Stimulated activated CD8-positive, alpha-beta memory T cell treated with anti-CD3 and anti-CD28 coated beads, Interleukin-7, amount 100 ng/mL, for 24 hours (primary cell): ENCODE data around the gene GUCA2B.

Source experiments
- DNase-seq: peaks from one replicate; pipeline ENCODE4 v3.0.0-alpha.2; 2020; ENCODE audit warnings: low read depth

Gene GUCA2B

DNA sequence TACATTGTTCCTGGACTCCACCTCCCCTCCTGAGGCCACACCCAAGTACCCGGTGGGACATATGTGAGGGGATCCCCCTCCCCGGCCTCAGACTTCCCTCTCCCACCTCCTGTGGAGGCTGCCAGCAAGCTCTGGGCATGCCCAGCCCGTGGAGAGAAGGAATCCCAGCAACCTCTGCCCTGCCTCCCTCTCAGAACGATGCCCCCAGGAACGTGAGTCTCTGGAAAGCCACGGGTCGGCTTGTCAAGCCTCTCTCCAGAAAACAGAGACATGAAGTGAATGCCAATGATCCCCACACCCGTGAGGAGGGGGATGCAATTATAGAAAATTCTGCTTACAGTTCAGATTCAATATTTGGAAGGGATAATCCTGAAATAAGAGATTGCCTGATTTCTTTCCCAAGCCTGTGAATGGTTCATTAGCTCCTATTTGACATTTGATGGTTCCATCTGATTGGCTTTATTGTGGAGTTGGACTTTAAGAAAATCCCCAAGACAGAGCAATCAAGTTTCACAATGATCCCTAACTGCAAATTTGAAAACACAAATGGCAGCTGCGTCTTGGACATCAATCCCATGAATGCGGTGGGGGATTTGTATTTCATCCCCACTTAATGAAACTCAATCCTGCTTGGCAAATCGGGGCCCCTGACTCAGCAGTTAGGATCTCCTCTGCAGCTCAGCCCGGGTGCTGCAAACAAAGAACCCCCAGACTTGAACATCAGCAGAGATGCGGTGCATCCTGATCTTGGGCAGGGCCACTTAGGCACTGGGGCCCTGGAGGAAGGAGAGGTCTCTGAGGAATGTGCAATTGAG lies 9.1 kb upstream of the GUCA2B start:
- DNase-seq = no peak

DNA sequence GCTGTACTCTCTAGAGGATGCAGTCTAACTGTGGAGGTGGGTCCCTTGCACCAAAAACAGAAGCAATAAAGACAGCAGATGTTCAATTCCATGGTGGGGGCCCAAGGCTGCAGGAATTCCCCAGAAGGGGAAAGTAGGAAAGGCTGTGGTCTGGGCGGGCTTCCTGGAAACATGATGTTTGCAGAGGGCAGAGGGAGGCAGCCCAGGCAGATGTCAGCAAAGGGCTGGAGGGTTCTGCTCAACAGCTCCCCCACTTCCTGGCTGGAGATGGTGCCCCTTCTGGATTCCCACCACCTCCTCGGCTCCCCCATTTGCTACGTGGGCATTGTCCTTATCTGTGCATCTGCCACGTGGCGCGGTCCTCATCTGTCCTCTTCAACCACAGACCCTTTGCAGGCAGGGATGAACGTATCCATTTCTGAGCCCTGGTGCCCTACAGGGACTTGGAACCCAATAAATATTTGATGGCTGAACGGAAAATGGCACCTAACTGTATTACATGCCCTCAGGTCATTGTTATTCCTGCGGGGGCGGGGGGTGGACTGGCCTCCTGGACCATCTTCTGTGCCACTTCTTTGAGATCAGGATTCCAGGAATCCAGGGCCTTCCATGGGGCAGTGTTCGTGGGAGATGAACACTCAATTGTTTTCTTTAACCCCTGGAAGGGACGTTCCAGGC lies 8.4 kb upstream of the GUCA2B start:
- DNase-seq = no peak

DNA sequence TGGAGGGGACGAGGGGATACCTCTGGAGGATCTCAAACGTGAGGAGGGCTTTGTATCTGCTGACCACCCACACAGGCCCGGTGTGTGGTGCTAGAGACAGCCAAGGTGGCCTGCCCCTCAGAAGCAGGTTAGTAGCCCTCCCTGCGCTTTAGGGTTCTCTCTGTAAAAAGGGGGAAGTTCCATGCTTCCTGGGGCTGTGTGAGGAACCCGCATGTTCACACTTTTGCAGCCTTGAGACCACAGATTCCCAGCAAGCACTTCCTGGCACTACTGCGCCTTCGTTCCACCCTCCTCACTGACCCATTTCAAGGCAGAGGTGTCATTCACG lies 7.9 kb upstream of the GUCA2B start:
- no peak for DNase-seq

DNA sequence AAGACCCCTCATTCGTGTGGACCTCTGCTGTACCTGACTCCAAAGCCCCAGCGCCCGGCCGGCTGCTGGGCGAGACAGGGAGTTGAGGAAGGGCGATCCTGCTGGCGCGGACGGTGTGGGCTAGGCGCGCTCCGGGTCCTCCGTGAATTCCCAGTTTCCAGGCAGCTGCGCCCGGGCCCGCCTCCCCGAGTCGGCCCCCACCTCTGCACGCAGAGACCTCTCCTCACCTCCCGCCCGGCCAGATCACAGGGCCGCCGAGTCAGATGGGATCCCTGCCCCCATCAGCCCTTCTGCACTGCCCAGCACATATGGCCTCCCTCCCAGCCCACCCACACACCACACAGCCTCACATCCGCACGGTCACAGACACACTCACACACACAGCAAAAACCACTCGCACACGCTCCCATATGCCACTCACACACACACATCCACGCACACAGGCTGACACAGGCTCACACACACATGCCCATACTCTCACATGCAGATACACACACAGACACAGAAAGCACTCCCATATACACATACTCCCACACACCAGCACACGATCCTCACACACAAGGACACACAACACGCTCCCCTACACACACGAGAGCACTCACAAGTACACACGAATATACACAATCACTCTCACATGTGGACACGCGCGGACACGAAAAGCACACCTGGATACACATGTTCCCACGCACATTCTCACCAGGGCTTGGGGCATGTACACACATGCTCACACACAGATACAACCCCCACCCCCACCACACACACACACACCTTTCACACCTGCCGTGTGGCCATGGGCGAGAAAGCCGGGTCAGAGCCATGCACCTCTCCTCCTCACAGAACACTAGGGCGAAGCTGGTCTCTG lies 7.2 kb upstream of the GUCA2B start:
- DNase-seq = no peak

DNA sequence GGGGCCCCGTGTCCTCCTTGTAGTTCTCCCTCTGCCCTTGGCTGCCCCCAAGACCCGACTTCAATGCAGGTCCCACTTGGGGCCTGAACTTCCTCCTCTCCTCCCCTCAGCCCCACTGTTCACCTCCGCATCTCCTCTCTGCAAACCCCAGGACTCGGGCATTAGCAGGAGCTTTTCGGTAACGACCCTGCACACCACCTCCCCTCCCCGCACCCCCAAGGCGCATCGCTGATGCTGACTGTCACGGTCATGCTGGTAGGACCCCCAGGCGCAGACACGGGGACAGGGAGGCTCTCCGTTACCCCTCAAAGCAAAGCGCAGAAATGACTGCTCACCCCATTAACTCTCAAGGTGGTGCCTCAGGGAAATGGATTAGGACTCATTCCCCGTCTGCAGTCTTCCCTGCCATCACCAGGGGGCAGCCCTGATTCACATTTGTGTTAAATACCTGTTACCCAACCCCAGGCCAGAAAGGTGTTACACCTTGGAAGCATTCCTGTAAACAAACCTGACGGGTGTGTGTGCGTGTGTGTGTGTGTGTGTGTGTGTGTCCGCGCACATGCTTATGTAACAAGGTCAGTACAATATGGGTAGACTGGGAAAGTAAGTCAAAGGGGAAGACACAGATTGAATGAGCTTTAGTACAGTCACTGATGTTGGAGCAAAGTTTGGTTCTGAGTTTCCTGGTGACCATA lies 6.4 kb upstream of the GUCA2B start:
- DNase-seq = peak; percentile 38

DNA sequence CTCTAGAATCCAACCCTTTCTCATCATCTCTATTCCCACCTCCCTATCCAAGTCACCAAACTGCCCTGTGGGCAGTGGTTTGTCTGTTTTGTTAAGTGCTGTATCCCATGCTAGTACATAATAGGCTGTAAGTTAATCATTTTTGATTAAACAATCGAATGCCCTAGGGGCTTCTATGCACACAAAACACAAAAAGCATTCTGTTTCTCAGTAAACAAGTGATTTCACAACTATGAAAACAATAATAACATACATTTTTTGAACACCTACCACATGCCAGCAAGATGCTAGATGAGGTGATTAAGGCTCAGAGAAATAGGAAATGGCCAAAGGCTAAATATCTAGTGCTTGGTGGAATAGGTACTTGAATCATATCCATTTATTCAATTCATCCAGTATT lies 5.0 kb upstream of the GUCA2B start:
- no peak for DNase-seq

DNA sequence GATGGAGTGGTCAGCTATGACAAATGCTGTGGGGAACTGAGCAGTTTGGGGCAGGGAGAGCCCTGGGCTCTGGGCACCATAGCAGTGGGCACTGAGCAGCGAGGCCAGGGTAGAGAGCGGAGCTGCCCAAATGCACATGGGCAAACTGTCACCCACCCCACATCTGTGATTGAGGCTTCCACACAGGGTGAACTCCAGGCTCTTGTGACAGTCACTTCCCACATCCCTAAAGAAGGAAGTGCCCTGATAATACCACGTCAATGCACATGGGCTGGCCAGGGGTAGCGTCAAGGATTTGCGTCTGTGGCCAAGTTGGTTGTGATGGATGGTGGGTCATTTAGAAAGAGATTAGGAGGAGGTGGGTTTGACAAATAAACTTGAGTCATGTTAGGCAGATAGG lies 2.6 kb upstream of the GUCA2B start:
- DNase-seq = no peak

DNA sequence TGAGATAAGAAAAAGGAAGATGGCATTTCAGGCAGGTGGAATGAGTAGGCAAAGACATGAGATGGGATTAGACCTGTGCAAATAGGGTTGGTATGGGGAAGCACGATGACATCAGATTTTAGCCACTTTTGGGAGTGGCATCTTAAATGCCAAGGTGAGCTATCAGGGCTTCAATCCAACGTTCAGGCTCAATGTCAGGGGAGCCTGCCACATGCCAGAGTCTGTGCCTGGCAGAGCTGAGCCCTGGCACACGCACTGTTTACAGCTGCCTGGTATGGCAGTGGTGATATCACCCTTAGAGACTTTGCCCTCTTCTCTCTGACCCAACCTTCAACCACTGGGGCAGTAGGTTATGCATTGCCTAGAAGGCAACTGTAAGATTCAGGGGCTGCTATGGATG lies 1.1 kb upstream of the GUCA2B start:
- no peak for DNase-seq

DNA sequence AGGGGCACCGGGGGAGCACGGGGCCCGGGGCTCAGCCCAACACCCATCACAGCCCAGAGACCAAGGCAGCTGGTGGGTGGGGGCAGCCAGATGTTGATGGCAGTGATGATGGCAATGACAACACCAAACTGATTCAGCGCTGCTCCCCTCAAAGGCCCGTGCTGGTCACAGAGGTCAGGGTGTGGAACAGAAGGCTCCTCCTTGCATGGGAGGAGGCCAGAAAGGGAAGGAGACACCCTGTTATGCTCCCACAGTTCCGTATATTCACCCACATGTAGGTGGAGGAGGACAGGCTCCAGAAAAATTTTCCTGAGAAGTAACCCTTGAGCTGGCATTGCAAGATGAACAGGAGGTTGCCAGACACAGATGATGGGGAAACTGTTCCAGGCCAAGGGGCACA lies 414 bp downstream of the GUCA2B start:
- no peak for DNase-seq

DNA sequence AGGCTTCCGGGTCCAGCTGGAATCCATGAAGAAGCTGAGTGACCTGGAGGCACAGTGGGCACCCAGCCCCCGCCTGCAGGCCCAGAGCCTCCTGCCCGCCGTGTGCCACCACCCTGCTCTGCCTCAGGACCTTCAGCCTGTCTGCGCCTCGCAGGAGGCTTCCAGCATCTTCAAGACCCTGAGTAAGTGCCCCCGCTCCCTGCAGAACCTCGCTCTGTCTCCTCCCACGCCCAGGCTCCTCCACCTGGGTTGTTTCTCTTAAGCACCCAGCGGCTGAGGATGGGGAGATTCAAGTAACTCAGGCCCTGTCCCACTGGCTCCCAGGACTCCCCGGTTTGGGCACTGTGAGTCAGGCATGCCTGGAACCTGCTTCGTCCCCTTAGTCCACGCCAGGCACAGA lies 1.5 kb downstream of the GUCA2B start:
- DNase-seq = no peak

DNA sequence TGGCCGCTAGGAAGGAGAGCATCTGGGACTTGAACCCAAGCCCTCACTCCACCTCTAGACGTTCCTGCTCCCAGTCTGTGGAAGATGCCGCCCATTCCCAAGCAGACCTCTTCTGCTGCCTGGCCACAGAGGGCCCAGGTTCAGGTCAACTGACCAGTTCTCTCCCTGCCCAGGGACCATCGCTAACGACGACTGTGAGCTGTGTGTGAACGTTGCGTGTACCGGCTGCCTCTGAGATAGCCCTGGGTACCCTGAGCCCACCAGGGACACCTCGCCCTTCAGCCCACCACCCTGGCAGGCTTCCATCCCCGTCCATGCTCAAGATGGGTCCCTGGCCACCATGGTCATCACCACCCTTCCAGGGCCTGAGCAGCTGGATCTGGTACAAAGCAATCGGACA lies 2.2 kb downstream of the GUCA2B start:
- no peak for DNase-seq

DNA sequence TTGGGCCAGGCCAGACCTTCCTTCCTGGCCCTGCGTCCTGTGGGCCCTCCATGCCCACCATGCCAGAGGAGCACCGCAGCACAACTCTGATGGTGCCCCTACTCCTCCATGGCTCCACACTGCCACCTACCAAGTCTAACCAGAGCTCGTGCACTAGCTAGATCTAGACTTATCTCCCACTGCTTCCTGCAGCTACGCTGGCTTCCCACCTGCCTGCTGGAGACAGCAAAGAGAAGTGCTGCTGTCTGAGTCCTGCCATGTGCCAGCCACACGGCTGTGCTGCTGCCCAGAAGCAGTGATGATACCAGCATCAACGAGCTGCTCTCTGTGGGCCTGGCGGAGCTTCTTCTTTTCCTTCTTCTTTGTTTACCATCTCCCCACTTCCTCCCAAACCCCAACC lies 4.5 kb downstream of the GUCA2B start:
- DNase-seq = no peak

DNA sequence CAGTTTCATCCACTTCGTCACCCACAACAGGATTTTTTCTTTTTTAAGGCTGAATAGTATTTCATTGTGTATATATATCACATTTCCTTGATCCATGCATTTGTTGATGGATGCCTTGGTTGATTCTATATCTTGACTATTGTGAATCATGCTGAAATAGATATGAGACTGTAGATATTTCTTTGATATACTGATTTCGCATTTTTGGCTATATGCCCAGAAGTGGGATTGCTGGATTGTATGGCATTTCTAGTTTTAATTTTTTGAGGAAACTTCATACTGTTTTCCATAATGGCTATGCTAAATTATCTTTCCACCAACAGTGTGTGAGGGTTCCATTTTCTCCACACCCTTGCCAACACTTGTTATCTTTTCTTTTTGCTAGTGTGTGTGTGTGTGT lies 5.0 kb downstream of the GUCA2B start:
- DNase-seq = no peak

DNA sequence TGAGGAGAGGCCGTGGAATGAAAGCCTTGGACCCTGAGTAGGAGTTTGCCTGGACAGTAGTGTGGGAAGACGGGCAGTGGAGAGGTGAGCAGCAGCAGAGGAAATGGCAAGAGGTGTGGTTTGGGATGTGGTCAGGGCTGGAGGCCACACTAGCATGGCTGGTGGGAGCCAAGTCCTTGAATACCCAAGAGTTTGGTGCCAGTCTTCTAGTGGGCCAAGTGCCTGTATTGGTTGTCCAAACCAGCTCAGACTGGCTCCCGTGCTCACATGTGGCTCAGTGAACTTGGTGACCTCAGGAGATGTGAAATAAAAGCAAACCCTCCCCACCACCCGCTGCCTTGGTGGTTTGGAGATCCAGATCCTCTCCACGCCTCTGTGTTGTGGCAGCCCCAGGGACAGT lies 9.0 kb downstream of the GUCA2B start:
- DNase-seq = no peak

DNA sequence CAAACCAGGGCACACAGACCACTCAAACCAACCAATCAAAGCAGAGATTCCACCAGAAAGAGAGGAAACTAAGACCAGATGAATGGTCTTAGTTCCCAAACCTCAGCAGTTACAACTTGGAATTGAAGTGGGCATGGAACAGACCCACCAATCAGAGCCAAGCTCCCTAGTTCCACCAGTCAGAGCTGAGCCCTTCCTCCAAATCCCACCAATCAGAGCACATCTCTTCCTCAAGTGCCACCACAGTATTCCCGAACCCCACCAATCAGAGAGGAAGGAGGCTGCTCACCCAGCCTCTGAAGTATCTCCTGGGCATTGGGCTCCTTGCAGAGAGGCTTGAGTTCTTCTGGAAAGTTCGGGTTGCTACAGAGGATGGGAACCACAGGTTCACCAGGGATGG lies 9.9 kb downstream of the GUCA2B start:
- no peak for DNase-seq

DNA sequence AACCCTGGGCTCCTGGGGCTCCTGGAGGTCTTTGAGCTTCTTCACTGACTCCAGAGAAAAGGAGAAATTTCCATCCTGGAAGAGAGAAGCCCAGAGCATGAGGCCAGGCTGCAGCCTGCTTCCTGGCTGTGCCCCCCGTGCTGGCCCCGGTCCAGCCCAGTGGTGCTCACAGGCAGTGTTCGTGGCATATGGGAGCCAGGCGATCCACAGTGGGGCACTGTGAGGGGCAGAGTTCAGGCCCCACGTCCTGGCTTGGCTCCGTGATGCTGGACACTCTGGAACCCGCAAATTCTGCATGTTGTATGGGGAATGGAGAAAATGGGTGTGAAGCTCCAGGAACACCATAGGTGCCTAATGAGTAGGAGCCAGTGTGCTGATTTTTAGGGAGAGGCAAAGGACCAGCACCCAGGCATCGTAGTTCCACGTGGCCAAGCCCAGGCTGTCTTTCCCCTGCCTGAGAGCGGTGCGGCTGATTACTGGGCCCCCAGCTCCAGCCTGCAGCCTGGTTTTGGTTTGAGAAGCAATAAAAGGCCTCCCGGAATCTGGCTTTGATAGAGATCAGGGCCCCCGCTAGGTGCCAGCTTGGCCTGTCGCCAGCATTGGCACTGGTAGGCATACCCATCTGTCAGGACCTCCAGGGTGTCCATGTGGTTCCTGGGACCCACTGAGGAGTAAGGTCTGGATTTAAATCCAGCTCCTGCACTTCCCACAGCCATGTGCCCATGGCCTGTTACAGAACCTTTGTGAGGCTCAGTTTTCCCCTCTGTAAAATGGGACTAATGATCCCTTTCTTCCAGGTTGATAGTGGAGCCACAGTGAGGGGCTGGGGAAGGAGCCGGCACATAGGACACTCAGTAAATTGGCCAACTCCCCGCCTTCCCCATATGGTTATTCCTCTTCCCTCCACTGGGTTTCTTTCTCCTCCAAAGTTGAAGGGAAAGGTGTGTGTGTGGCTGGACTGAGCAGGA lies 10.6 kb downstream of the GUCA2B start:
- no peak for DNase-seq

DNA sequence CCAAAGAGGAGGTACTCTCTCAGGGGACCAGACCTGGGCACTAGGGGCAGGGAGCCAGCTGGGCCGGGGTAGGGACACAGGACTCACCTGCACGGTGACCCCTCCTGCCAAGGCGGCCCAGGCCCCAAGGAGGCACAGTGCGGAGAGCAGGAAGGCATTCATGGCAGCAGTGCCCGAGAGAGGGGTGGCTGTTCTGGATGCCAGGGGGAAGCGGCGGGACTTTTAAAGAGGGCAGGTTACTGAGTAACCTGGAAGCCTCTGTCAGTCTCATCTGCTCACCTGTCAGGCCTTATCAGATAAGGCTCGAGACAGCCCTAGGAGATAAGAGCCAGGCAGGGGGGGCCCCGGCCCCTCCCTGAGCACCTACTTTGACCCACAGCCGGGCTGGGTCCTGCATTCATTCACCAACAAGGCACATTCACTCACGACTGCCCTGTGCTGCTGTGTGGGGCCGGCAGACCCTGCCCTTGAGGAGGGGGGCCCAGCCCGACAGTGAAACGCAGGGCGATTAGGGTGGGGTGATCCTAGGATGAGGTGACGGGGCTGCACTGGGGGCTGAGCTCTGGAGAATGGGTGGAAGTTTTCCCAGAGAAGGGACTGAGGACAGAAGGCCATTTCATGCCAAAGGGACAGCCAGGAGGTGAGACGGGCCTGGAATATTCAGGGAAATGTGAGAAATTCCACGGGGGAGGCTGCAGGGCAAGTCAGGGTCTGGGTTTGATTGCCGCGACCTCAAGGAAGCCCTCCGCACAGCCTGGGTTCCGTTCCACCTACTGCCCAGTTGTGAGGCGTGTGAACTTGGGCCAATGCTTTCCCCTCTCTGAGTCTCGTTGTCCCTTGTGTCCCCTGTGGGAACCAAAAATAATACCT lies 11.6 kb downstream of the GUCA2B start, which contains the start of gene GUCA2A:
GUCA2A (minus strand) TSS at position 195 of the 870 bp plus-strand sequence; CDS start at position 162, 33 bp downstream.
- no peak for DNase-seq

DNA sequence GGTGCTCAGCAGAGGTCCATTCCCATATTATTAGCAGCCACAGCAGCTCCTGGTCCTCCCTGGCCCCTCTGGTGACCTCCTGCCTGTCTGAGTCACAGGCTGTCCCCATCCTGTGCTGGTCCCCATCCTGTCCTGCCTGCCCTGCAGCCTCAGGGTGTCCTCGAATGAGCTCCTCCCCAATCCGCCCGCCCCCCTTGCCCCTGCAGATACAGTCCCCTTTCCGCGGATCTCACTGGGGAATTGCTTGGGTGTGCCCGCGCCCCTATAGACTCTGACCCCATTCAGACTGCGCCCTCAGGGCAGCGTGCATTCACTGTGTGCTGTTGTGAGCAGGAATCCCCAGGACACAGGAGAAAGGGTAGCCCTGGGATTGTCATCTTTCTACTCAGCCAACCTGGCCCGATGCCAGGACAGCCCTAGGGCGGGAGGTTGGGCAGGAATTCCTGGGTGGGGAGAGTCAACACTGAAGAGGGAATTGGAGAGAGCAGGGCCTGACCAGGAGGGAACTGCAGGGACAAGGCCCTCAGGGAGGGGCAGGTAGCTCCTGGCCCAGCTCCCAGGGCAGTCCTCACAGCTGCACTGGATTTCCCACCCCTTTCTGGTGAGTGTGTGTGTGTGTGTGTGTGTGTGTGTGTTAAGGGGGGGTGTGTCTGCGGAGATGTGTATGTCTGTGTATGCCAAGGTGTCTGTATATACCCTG lies 12.5 kb downstream of the GUCA2B start:
- DNase-seq = no peak

DNA sequence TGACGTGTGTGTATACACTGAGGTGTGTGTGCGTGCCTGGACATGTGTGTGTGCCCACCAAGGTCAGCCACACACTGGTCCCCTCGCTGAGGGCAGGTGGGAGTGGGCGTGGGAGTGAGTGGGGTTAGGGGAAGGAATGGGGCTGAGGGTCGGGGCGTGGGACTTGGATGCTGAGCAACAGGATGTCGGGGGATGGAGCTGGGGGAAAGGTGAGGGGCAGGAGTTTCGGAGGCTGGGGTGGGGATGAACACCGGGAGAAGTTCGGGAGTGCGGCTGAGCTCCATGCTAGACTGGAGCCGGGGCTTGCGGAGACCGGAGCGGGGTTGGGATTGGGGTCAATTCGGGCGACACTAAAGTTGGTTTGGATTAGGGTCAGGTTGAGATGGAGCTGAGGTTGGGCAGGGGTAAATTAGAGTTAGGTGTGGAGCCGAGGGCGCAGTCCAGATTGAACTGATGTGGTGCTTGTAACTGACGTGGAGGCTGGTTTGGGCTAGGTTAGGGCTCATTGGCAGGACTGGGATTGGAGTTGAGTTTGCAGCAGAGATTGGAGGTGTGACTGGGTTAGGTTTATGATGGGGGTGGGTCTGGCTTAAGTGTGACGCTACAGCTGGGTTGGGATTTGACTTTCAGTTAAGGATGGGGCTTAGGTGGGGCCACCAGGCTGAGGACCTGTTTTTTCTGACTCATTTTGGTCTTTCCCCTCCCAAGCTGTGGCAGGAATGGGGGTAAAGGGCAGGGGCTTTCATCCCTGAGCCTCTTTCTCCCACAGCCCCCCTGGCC lies 14.6 kb downstream of the GUCA2B start:
- no peak for DNase-seq
